IMR-90 (cell line): Measurements from ENCODE around the gene CKB.

Source experiments
- CHD1 ChIP-seq: IDR thresholded peaks from 2 replicates; pipeline ENCODE4 v1.6.1; 2012; ENCODE audit warnings: low read depth, low read length, improper control_type of control experiment
- POLR2A ChIP-seq: IDR thresholded peaks from 2 replicates; pipeline ENCODE4 v1.6.1; 2012; ENCODE audit warnings: mild to moderate bottlenecking, low read depth, low read length
- RCOR1 ChIP-seq: IDR thresholded peaks from 2 replicates; pipeline ENCODE4 v1.6.1; 2012; ENCODE audit warnings: mild to moderate bottlenecking, low read length, improper control_type of control experiment; ENCODE audit not compliant: insufficient replicate concordance
- RFX5 ChIP-seq: IDR thresholded peaks from 2 replicates; pipeline ENCODE4 v1.8.0; 2012; ENCODE audit warnings: low read depth, mild to moderate bottlenecking, low read length, moderate library complexity
- TF ChIP-seq, protein P1 (sequence below): conservative IDR thresholded peaks from 2 replicates; pipeline ENCODE4 v1.5.1; 2012; ENCODE audit warnings: mild to moderate bottlenecking, low read depth, low read length, improper control_type of control experiment
- TF ChIP-seq, protein P2 (sequence below): fragments of 150-350 bp; IDR thresholded peaks from 2 replicates; pipeline ENCODE4 v1.6.1; 2017; ENCODE audit warnings: mild to moderate bottlenecking, antibody characterized with exemption, low read length, low read depth

DNA sequence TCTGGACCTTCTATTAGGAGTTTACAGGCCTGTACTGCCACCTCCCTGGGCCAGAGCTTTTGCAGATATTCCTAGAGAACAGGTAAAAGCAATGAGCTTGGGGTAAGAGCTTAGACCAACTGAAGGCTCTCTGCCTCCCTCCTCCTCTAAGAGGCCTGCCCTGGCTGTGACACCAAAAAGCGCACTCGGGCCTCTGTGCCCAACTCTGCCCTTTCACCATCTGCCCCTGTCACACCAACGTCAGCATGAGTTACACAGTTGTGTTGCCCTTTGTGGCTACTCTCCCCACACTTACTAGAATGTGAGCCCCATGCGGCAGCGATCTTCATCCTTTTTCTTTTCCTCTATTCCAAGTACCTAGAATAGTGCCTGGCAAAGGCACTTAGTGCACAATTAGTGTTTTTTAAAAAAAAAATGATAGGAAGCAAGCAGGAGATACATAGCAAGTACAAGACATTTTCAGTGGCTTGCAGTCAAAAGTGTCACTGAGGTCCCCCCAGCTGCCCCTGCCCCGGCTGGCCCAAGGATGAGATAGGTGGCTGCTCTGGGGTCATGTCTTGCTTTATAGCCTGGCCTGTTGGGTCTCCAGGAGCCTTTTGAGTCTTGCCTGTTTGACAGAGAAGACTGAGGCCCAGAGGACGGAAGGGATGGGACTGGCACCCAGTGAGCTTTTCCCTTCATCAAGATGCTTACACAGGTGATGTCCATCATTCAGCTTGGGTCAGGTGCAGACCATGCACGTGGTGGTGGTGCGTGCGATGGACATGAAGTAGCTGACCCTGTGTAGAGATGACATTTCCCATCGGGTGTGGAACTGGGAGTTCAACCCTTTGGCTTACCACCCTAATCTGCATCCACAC lies 12.5 kb downstream of the CKB start:
- TF ChIP-seq, protein P1, sequence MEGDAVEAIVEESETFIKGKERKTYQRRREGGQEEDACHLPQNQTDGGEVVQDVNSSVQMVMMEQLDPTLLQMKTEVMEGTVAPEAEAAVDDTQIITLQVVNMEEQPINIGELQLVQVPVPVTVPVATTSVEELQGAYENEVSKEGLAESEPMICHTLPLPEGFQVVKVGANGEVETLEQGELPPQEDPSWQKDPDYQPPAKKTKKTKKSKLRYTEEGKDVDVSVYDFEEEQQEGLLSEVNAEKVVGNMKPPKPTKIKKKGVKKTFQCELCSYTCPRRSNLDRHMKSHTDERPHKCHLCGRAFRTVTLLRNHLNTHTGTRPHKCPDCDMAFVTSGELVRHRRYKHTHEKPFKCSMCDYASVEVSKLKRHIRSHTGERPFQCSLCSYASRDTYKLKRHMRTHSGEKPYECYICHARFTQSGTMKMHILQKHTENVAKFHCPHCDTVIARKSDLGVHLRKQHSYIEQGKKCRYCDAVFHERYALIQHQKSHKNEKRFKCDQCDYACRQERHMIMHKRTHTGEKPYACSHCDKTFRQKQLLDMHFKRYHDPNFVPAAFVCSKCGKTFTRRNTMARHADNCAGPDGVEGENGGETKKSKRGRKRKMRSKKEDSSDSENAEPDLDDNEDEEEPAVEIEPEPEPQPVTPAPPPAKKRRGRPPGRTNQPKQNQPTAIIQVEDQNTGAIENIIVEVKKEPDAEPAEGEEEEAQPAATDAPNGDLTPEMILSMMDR: no peak
- TF ChIP-seq, protein P2, sequence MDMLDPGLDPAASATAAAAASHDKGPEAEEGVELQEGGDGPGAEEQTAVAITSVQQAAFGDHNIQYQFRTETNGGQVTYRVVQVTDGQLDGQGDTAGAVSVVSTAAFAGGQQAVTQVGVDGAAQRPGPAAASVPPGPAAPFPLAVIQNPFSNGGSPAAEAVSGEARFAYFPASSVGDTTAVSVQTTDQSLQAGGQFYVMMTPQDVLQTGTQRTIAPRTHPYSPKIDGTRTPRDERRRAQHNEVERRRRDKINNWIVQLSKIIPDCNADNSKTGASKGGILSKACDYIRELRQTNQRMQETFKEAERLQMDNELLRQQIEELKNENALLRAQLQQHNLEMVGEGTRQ: no peak
- TF ChIP-seq POLR2A: no peak
- TF ChIP-seq RFX5: no peak
- TF ChIP-seq RCOR1: no peak
- no peak for TF ChIP-seq CHD1
